LNCaP clone FGC (cell line): ENCODE data around the gene MUC12.

Source experiments
- DNase-seq: peaks from one replicate; pipeline ENCODE4 v3.0.0-alpha.2; 2011; ENCODE audit warnings: low read depth
- H3K4me3 ChIP-seq: 2 replicates; pipeline ENCODE4 v1.5.1; 2011; ENCODE audit warnings: mild to moderate bottlenecking, low read depth, low read length, control low read depth
- TF ChIP-seq, protein P1 (sequence below): IDR thresholded peaks from 2 replicates; pipeline ENCODE4 v1.5.1; 2012; ENCODE audit warnings: mild to moderate bottlenecking; ENCODE audit not compliant: control insufficient read depth, insufficient read depth; ENCODE audit errors: extremely low read depth

Gene MUC12

GRCh38 chr7:100943693-100944092 is 25.7 kb upstream of the MUC12 start:
- TF ChIP-seq, protein P1, sequence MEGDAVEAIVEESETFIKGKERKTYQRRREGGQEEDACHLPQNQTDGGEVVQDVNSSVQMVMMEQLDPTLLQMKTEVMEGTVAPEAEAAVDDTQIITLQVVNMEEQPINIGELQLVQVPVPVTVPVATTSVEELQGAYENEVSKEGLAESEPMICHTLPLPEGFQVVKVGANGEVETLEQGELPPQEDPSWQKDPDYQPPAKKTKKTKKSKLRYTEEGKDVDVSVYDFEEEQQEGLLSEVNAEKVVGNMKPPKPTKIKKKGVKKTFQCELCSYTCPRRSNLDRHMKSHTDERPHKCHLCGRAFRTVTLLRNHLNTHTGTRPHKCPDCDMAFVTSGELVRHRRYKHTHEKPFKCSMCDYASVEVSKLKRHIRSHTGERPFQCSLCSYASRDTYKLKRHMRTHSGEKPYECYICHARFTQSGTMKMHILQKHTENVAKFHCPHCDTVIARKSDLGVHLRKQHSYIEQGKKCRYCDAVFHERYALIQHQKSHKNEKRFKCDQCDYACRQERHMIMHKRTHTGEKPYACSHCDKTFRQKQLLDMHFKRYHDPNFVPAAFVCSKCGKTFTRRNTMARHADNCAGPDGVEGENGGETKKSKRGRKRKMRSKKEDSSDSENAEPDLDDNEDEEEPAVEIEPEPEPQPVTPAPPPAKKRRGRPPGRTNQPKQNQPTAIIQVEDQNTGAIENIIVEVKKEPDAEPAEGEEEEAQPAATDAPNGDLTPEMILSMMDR: no peak
- no peak overlapping the region for H3K4me3 ChIP-seq
- no peak for DNase-seq

GRCh38 chr7:100944138-100944537 is 25.2 kb upstream of the MUC12 start:
- no peak overlapping the region for H3K4me3 ChIP-seq
- TF ChIP-seq, protein P1: no peak
- no peak for DNase-seq

GRCh38 chr7:100946111-100946510 is 23.3 kb upstream of the MUC12 start:
- no peak for DNase-seq
- TF ChIP-seq, protein P1: no peak
- no peak overlapping the region for H3K4me3 ChIP-seq

GRCh38 chr7:100946766-100947365 is 22.5 kb upstream of the MUC12 start:
- no peak for DNase-seq
- TF ChIP-seq, protein P1: no peak
- no peak overlapping the region for H3K4me3 ChIP-seq

DNA sequence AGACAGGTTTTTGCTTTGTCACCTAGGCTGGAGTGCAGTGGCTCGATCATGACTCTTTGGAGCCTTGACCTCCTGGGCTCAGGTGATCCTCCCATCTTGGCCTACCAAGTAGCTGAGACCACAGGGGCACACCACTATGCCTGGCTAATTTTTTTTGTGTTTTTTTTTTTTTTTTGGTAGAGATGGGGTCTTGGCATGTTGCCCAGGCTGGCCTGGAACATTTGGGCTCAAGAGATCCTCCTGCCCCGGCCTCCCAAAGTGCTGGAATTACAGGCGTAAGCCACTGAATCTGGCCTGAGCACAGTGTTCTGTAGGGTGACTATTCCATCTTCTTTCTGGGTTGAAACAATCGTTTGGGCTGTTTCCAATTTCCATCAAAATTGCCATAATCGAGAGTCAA is 21.6 kb upstream of the MUC12 start:
- TF ChIP-seq, protein P1: no peak
- H3K4me3 ChIP-seq: no peak overlapping the region
- DNase-seq: no peak

DNA sequence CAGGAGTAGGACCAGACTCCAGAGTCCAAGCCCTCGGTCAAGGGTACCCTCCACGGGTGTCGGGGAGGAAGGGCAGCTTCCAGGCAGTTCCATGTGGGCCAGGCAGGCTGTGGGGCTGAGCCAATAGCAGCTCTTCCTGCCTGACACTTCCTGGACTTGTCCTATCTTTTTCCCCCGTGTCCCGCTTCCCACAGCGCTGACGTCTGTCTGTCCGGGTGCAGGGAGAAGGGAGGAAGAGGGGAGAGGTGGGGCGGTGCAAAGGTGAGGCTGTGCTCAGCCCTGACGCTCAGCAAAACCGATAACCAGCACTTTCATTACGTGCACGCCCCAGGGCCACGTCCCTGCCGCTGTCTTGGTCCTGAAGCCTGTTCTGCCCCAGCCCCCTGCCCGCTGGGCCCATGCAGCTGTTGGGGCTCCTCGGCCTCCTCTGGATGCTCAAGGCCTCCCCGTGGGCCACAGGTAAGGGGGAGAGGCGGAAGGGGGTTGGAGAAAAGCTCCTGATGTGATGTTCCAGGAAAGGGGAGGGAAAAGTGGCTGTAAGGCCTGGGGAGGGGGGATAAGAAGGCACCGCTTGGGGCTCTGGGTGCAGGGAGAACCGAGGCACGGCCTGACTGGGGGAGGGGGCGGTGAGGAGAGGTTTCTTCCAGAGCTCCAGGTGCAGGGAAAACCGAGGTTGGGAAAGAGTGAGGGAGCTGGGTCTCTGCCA is 20.0 kb upstream of the MUC12 start, which contains the start of gene MUC3A:
TSS of gene MUC3A (plus strand) at position 308 of the 706 bp plus-strand sequence. CDS start at position 399, 91 bp downstream.
- no peak for DNase-seq
- no peak within 1 kb of the TSS for H3K4me3 ChIP-seq
- TF ChIP-seq, protein P1: no peak
